GM19328 (cell line): ENCODE results near the gene SHLD1.
"Not testable (repeated sequence)": the region's sequence is repeated elsewhere in the genome, so short reads cannot be mapped to it uniquely, and the experiment has no call there.

Experiments
- ATAC-seq: cut with Tn5 transposase; IDR thresholded peaks from one replicate; pipeline ENCODE4 v1.9.1; 2021; ENCODE audit warnings: mild to moderate bottlenecking, moderate library complexity; ENCODE audit not compliant: unreplicated experiment

Gene SHLD1

DNA sequence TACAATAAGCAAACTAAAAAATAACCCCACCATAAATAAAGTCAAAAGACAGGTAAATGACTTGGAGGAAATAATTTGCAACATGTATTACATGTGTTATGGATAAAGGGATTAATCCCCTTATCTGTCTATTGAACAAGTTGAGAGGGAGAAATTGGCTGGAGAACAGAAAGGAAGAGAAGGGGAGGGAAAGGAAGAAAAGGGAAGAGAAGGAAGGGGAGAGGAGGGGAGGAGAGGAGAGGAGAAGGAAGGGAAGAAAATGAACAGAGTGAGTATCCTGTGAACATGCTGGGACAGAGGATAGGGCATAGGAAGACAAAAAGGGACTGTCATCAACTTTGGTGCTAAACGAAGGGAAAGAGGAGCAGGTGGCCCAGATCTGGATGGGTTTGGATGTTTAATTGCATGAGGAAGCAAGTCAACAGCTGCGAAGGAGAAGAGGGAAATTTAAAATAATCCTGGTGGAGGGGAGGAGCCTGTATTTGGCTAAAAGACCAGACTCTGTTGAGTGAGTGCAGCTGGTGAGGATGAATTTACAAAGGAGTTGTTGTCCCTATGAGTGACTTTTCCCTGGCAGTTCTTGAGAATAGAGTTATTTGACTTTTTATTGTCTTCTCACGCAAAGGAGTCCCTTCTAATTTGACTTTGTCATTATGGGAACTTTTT, 14.2 kb upstream of the SHLD1 start:
- no peak for ATAC-seq

DNA sequence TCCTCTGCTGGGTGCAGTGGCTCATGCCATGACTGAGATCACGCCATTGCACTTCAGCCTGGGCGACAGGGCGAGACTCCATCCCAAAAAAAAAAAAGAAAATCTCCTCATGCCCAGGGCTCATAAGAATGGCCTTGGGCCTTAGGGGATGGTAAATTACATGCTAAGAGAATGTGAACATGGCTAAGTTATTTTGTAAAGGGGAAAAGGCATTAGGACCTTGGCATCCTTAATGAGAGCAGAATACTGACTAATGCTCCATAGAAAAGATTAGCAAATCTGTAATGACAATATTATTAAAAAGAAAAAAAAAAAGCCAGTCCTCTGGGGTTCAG, 12.6 kb upstream of the SHLD1 start:
- no peak for ATAC-seq

DNA sequence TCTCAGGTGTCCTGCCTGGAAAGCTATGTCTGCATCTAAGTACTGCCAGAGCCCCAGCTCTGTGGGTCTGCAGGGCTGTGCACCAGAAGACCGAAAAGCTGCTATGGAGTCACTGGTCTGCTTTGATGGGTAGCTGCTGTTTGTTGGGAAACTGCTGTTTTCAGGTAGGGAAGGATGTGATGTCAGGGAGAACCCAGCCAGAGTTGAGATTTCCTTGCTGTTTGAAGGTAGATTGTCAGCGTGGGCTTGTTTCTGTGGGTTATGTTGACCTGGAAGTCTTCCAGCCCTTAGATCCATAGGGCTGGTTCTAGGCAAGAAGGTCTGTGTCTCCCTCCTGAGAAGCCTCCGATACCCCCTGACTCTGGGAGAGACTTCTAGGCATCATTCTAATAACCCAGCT, 12.2 kb upstream of the SHLD1 start:
- ATAC-seq, result no peak

DNA sequence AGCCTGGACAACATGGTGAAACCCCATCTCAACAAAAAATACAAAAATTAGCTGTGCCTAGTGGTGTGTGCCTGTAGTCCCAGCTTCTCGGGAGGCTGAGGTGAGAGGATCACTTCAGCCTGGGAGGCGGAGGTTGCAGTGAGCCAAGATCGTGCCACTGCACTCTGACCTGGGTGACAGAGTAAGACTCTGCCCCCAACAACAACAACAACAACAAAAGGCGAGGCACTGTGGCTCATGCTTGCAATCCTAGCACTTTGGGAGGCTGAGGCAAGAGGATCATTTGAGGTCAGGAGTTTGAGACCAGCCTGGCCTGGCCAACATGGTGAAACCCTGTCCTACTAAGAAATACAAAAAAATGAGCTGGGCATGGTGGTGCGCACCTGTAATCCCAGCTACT, 9.6 kb upstream of the SHLD1 start:
- ATAC-seq, result not testable (repeated sequence)

DNA sequence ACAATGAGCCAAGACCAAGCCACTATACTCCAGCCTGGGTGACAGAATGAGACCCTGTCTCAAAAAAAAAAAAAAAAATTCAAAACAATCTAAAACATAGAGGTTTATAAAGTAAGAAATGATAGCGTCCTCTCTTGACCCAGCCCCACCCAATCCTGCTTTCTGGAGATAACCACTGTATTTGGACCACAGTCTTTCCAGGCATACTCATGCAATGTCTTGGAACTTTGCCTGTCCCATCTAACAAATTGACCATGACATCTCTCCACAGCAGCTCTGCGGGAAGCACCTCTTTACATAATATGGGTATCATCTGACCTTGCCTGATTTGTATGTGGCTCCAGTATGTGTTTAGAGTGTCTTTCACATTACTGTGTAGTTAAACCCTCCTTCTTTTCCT, 9.1 kb upstream of the SHLD1 start:
- no peak for ATAC-seq

DNA sequence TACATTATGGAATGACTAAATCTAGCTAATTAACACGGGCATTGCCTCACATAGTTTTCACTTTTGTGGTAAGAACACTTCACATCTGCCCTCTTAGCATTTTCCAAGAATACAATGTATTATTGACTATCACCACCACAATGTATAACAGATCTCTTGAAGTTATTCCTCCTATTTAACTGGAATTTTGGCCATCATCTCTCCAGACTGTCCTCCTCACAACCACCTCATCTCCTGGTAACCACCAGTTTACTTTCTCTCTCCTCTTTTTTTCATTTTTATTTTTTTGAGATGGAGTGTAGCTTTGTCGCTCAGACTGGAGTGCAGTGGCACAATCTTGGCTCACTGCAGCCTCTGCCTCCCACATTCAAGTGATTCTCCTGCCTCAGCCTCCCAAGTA, 8.2 kb upstream of the SHLD1 start:
- ATAC-seq, result no peak

DNA sequence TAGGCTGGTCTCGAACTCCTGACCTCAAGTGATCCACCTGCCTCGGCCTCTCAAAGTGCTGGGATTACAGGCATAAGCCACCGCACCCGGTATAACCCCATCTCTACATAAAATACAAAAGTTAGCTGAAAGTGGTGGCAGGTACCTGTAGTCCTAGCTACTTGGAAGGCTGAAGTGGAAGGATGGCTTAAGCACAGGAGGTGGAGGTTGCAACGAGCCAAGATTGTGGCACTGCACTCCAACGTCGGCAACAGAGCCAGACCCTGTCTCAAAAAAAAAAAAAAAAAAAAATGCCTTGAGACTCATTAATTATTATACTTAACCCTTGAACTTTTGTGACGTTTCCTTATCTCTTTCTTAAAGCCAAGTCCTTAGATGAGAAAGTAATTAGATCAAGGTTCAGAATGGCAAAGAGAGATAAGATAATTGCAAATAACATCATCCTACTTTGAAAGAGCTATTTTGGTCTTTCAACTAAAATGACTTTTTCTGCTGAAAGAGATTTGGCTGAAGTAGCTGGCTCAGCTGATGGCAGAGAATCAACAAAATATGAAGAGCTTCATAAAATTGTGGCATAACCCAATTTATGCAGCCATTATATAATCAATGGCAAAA, 4.7 kb upstream of the SHLD1 start:
- ATAC-seq, result no peak

DNA sequence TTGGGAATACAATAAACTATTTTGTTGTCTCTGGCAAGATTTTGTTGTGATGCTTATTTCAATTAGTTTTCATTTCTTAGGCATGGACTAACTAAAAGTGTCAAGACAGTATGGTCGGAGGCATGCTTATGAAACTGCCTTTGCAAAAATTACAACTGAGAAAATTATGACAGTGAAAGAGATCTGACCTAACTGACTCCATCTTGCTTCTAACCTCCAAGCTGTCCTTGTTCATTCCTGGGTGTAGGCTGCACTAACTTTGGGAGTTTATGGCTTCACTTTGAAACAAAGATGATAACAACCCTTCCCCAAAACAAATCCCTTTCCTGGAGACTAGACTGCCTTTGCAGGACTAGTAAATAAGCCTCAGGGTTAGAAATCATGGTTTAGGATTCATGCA, 4.1 kb upstream of the SHLD1 start:
- ATAC-seq, result no peak

DNA sequence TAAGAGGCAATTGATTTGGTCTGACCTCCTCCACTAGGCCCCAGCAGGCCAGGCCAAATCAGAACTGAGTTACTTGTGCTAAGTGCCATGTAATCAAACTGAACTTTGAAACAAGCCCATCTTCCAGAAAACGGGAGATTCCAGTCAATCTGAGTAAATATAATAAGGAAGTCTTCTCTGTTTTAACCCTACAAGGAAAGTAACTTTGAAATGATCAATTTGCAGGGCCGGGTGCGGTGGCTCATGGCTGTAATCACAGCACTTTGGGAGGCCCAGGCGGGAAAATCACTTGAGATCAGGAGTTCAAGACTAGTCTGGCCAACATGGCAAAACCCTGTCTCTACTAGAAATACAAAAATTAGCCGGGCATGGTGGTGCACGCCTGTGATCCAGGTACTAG, 2.0 kb upstream of the SHLD1 start:
- no peak for ATAC-seq

DNA sequence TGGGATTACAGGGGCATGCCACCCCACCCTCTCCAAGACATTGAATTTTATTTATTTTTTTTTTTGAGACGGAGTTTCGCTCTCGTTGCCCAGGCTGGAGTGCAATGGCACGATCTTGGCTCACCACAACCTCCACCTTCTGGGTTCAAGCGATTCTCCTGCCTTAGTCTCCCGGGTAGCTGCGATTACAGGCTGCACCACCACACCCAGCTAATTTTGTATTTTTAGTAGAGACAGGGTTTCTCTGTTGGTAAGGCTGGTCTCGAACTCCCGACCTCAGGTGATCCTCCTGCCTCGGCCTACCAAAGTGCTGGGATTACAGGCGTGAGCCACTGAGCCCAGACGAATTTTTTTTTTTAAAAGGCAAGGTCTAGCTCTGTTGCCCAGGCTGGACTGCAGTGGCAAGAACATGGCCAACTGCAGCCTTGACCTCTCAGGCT, 669 bp upstream of the SHLD1 start:
- not testable (repeated sequence) for ATAC-seq

DNA sequence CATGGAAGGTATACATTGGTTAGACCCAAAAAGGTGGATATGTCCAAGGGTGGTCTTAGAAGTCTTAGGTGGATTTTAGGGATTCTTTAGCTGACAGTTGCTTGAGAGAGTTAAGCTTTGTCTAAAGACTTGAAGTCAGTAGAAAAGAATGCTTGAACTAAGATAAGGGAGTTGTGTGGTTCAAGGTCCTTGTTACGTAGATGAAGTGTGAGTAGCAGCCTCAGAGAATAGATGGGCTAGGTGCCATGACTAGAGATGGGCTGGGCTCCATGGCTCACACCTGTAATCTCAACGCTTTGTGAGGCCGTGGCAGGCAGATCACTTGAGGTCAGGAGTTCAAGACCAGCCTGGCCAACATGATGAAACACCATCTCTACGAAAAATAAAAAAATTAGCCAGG, 1.7 kb downstream of the SHLD1 start:
- no peak for ATAC-seq

DNA sequence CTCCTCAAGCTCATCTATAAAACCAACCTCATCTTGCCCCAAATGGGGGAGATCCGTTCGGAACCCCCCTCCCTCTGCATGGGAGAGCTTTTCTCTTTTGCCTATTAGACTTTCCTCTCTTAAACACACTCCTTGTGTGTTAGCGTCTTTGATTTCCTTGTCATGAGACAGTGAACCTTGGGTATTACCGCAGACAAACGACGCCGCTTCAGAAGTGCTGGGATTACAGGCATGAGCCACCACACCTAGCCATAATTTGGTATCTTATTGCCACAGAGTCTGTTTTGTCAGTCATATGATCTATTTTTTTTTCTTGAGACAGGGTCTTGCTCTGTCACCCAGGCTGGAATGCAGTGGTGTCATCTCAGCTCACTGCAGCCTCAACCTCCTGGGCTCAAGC, 3.6 kb downstream of the SHLD1 start:
- ATAC-seq, result no peak

DNA sequence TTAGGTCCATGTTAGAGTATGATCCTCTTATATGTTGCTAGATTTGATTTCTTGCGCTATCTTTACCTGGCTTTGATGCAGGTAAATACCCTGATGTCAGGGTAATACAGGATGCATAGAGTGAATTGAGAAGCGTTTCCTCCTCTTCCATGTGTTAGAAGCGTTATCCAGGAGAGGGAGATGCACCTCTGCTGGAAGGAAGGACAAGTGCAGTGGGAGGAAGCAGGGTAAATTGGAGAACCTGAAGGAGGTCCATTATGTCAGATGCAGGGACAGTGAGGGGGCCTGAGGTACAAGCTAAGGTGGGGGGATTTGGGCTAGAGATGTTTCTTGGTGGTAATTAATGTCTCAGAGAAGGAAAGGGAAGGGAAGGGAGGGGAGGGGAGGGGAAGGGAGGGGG, 7.7 kb downstream of the SHLD1 start:
- no peak for ATAC-seq

DNA sequence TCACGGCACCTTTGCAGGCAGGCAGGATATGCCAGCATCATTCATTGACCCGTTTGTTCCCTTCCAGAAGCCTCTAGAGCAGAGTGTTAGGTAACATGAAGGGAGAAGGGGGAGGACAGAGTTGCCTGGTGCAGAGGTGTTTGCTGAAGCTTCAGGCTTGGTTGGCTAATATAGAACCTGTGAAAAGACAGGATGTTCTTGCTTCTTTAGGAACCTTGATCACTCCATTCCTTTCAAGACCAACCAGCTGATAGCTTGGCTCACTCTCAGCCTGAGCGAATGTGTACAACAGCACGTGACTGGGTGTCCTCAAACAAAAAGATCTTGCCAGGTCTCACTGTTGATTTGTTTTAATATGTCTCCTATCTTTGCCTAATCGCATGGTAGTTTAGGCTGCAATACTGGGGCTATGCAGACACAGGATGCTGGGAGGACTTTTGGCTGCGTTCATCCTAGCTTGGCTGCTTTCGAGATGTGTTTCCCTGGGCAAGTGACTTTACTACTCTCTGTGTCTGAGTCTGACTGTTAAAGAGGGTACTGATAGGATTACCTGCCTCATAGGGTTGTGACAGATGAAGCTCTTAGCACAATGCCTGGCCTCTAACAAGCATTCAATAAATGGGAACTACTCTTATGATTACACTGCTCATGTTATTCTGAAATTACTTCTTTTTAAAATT, 16.0 kb downstream of the SHLD1 start:
- no peak for ATAC-seq

DNA sequence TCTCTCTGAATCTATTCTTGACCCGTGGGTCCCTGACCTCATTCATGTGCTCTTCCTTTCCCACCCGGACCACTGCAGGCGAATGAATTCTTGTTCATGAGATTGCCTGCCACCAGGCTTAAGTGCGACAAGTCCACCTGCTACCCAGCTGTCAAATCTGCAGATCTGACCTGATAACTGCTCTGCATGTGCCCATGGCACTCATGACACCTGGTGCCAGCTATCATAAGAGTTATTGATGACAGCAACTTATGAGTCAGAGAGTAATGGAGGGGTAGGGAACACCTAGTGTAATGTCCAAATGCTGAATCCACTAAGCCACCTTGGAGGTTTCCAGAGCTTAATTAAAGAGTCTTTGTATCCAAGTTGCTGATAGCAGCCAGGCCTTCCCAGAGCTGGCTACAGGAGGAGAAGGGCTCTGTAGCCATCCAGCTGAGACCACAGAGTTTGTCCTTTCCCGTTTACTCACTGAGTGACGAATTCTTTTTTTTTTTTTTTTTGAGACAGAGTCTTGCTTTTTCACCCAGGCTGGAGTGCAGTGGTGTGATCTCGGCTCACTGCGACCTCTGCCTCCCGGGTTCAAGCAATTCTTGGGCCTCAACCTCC, 17.4 kb downstream of the SHLD1 start:
- ATAC-seq, result no peak

DNA sequence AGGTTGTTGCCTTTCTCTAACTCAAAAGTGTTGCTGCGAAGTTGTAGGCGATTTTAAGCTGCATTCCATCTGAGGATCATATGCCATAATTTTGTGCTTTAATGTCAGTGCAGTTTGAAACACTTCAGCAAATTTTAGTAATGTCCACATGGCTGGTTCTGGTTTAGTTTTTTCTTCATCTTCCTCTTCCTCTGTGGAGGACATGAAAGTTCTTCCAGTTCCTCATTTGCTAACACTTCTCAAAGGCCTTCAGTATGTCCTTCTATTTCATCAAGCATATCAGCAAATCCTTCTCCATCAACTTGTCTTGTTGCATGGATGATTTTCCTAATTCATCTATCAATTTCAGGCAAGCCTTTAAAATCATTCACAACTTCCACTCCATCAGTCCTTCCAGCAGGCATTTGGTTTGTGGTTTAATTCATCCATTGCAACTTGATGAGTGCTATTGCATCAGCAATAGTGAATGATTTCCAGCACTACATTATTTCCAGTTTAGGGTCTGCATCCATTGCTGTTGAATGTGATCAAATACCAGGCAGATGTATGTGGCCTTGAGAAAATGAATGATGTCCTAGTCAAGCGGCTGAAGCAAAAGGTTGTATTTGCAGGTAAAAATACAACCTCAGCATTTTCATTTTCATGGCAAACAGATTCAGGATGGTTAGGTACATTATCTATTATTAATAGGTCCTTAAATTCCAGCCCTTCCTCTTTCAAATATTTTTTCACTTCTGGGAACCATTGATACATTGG, 20.2 kb downstream of the SHLD1 start:
- ATAC-seq, result no peak

DNA sequence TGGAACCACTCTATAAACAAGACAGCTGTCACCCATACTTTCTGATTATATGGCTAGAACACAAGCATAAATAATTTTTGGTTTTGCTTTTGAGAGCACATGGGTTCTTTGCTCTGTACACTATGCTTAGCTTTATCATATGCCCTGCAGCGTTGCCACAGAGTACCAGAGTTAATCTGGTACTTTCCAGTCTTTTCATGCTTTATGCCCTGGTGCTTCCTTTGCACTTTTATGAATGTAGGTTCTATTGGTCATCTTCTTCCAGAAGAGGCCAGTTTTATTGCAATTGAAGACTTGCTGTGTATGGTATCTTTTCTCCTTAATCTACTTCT, 20.8 kb downstream of the SHLD1 start:
- ATAC-seq, result no peak

DNA sequence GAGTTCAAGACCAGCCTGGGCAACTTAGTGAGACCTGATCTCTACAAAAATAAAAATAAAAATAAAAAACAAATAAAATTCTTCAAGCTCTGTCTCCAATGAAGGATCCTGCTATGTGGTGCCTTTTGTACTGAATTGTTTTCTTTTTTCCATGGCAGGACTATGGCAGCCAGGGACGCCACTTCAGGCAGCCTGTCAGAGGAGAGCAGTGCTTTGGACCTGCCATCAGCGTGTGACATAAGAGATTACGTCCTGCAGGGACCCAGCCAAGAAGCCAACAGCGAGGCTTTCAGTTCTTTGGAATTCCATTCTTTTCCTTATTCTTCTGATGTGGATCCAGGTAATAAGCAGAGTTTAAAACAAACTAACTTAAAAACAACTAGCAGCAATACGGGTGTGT, 22.5 kb downstream of the SHLD1 start:
- no peak for ATAC-seq

DNA sequence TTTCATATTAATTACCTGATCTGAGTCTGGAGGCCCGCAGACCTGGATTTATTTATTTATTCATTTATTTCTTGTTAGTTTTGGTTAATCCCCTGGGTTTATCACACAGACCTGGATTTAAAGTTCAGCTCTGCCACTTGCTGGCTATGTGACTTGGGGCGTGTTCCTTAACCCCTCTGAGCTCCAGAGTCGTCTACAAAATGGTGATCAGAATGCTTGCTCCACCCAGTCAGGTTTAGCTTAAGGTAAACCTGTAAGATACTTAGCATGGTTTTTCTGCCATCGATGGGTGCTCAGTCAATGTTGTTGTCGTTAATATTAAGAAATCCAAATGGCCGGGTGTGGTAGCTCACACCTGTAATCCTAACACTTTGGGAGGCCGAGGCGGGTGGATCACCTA, 23.4 kb downstream of the SHLD1 start:
- no peak for ATAC-seq

DNA sequence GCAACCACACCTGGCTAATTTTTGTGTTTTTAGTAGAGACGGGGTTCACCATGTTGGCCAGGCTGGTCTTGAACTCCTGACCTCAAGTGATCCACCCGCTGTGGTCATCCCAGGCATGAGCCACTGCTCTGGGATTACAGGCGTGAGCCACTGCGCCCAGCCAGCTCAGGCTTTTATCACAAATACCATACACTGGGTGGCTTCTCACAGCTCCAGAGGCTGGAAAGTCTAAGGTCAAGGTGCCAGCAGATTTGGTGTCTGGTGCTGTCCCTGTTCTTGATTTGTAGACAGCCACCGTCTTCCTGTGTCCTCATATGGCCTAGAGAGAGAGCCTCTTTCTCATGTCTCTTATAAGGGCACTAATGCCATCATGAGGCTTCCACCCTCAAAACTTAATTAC, 25.9 kb downstream of the SHLD1 start:
- ATAC-seq, result no peak

DNA sequence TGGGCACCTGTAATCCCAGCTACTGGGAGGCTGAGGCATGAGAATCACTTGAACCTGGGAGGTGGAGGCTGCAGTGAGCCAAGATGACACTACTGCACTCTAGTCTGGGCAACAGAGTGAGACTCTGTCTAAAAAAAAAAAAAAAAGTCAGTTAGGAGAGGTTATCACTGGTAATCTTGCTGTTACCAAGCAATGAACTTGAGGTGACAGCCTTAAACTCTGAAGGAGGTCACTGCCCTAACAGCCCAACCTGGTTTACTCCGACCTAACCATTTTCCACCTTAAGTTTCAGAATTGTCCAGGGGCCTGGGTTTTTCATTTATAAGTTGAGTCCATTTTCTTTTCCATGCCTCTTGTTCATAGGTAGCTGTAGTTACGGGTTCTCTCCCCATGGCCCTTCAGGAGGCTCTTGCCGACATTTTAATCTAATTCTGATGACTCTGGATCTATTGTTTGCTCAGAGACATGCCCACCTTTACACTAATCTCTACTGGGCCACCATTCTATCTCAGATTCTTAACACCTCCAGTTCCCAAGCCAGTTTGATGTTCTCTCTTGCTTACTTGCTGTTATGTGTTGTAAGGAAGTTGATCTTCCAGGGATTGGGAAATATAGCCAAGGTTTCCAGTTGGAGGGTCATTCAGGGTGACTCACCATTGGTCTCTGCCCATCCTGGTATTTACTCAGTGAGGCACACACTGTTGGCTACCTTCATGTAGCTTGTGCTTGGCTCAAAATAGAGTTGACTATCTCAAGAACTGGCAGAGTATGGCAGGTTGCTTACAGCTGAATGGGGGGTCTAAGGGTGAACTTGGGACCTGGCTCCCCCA, 29.1 kb downstream of the SHLD1 start:
- ATAC-seq, result no peak
